ENCODE results near the gene RNF220. TPM values are rescaled to one million over a fixed set of nuclear protein-coding genes. Genes with fewer than 3 reads are reported as not detected.

RNF220 gene
- total RNA-seq, 1 donor: 158 TPM

DNA sequence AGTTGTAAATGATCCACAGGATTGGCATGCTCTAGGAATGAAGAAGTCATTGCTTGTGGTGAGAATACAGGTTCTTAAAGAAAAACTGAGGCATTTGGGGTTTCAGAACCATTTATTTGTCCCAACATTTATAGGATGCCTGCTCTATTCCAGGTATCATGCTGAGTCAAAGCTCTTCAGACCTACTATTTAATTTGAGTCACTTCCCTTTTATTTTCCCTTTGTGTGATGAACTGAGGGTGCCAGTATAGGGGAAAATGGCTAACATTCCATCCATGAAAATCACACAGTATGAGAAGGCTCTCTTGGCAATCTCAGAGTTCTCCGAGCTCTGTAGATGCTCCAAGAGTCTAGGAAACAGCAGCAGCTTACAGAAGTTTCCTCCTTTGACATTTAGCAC, 110.4 kb downstream of the RNF220 start:
- no peak for DNase-seq (ENCODE audit: low read depth in 2 of 3, low spot score in 2 of 3)

DNA sequence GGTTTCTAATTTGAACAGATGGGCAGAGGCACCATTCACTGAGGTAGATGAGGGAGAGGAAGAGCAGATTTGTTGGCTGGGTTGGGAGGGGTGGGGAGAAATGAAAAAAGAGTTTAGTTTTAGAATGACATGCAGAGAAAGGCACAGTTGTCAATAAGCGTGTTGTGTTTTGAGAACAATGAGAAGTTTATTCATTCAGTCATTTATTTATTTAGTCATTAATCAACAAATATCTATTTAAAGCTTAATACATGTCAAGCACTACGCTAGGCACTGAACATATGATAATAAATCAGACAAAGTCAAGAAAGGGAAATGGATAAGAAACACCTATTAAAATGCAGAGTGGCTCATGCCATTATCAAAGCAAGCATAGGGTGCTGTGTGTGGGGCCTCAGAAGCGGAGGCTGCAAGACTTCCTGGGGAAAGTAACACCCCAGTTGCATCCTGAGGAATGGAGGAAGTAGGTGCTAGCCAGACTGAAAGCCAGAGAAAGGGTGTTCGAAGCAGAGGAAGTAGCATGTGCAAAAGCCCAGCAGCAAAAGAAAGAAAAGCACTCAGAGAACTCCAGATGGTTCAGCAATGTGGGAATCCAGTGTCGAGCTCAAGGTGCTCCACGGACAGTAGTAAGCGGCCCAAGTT, 114.1 kb downstream of the RNF220 start:
- peak in 1 of 3 donors; percentile 58 for DNase-seq (ENCODE audit: low read depth in 2 of 3, low spot score in 2 of 3)

DNA sequence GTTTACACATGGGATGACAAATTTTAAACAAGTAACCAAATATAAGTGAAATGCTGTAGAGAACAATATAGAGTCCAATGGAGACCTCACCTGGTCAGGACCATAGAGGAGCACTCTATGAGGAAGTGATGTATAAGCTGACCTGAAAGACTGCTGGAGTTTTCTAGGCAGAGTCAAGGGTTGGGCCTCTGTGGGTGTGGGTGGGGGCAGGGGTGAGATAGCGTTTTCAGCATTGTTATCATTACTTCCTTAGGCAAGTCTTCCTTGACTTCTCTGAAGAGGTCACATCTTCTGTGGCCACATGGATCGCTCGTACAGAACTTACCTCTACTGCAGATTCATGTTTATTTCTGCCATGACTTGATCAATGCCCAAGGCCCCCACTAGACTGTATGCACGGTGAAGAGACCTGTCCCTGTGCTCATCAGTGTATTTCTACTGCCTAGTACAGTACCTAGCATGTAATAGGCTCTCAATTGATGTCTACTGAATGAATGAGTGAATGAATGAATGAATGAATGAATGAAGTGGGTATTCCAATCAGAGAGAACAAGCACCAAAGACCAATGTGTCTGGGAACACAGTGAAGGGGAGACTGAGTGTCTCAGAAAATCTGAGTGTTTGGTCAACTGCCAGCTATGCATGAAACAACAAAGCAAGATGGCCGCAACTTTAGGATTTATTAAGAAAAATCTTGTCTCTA, 116.5 kb downstream of the RNF220 start:
- no peak for DNase-seq (ENCODE audit: low read depth in 2 of 3, low spot score in 2 of 3)

DNA sequence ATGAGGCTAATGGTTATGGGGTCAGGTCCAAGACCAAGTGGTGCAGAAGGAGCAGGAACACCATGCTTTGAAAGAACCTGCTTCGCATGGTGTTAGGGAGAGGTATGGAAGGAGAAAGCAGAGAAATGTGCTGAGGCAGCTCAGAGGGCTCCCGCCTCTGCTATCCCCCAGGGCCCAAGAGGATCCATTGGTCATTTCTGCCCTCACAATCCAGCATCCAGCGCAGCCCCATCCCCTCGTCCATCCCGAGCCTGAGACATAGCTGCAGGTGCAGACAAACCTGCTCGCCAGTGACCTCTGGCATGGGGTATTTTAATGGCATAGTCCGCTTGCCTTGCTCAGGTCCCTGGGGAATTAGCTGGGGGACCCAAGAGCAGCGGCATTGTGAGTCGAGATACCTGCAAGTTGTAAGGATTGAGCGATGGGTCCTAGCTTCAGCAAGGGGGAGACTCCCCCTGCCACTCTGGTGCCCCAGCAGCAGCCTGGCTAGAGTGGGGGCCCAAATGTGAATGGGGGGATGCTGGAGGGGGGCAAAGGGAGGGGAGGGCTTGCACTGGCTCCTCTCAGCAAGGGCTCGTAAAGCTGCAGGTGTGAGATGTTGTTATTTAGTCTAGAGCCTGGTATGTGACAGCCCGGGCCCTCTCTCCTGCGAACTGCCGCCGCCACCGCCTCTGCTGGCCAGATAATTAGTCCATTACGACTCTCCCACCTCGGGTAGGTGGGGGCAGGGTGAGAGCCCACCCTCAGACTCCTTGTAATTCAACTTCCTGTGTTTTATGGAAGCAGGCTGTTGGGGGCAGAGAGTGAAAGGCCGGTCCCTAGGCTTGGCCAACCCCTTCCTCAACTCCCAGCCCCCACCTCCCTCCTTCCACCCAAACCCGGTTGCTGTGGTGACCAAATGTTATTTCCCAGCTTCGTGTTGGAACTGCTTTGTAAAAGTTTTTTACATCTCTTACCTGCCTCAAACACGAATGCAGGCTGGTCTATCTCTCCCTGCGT, 118.8 kb downstream of the RNF220 start:
- peak in 2 of 3 donors; percentile 31 to 52 for DNase-seq (ENCODE audit: low read depth in 2 of 3, low spot score in 2 of 3)

DNA sequence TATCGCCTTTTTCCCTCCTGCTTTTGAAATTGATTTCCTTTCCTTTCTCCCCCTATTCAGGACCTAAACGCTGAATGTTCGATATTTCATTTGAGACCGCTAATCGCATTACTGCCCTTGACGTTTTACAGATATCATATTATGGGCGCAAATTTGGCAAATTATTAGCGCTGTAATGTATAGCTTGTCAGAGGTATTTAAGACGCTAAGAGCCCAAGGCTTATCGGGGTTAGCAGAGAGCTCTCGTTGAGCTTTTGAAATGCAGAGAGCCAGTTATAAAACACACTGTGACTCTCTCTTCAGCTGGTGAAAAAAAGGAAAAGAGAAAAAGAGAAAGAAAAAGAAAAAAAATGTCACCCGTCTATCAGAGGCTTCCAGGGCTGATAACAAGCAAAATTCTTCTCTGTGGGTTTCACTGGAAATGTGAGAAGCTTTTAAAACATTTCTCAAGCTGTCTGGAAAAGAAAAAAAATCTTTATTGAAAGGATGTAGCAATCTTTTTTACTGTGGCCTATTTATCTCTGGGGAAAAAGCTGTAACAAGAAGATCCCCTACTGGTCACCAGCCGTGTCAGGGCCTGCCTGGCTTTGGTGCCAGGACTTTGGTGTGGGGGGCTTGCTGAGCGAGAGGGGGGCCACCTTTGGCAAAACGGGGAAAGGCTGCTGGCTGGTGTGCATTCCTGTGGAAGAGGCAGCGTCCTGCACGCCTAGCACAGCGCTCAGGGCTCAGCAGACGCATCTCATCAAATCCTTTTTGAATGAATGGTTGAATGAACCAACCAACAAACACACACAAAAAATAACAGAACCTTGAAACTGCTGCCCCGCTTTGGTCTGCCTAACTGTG, 119.8 kb downstream of the RNF220 start:
- no peak for DNase-seq (ENCODE audit: low read depth in 2 of 3, low spot score in 2 of 3)

DNA sequence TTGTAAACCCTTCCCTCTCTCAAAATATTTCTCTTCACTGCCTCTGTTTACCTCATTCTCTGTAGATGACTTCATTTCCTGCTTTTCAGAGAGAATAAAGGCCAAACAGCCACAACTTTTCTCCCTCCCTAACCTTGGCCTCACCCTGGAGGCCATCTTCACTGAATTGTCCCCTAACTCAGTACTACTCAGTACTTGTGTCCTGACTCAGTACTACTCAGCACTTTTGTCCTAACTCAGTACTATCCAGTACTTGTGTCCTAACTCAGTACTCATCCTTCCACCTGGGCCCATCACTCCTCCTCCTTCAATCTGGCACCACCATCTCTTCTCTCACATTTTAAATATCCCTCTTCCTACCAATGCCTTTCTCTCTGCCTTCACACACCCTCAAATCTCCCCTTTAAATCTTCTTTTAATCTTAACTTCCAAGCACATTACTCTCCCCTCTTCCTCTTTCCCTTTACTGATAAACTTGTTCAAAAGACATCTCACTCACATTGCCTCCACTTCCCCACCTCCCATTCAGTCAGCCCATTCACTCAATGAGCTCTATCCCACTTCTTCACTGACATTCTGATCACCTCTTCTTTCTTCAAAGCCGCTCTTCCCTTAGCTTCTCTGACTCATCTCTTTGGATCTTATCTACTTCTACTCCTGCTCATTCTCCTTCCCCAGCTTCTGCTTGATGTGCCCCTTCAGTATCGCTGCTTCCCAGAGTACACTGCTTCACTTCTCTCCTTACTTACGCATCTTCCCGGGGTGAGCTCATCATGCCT, 121.4 kb downstream of the RNF220 start:
- DNase-seq (ENCODE audit: low read depth in 2 of 3, low spot score in 2 of 3): no peak

DNA sequence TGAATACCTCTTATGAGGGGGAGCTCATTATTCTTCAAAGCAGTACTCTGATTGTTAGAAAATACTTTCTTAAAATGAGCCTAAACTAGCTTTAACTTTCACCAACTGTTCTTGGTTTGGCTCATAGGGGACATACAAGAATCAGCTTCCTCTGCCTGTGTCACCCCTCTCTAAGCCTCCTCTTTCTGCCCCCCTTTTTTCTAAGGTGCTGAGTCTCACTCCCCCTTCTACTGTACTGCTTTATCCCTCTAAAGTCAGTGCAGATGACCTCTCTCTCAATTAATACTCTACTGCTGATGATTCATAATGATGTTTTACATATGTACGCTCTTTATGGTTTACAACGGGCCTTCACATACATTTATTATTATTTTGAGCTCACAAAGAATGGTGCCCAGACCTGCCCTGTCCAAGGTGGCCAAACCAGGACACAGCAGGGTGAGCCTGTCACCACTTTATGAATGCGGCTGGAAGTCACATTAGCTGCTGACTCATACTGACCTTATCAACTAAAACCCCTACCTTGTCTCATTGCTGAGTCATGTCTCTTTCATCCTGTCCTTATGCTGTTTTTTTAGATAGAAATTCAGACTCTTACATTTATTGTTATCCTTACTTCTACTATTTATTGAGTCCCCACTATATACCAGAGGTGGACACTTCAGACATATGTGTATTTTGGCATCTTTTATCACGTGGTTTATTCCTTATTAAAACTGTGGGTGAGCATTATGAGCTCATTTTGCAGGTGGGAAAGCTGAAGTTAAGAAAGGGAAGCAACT, 126.9 kb downstream of the RNF220 start:
- DNase-seq (ENCODE audit: low read depth in 2 of 3, low spot score in 2 of 3): peak in 2 of 3 donors; percentile 60 to 74

DNA sequence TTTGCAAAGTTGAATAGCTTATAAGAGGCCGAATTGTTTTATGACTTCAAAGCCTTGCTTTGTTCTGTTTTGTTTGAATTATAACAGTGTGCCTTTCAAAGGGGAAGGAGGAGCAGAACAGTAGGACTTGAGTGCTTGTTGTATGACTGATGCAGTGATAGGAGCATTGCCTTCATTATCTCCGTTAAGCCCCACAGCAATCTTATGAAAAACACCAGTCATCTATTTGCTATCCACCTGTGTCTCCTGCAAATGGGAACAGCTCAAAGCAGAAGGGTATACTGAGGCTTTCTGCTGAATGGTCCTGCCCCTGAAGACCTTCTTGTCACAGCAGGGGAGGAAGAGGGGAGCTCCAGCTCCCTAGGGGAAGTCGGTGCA, 127.5 kb downstream of the RNF220 start:
- no peak for DNase-seq (ENCODE audit: low read depth in 2 of 3, low spot score in 2 of 3)

DNA sequence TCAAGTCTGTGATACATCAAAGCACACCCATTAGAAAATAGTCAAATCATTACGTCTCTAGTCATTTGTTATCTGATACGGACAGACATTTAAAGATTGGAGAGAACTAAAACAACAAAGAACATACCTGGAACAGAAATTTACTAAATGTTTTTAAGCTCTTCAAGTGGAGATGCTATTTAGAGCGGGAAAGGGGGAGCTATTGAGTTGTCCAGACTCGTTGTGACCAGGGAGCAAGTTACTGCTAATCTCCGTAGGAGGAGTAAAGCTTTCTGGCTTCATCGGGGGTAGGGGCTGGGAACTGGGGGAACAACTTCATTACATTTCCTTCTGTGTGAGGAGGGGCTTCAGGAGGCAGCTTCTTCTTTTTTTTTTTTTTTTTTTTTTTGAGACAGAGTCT, 129.7 kb downstream of the RNF220 start:
- DNase-seq (ENCODE audit: low read depth in 2 of 3, low spot score in 2 of 3): no peak

DNA sequence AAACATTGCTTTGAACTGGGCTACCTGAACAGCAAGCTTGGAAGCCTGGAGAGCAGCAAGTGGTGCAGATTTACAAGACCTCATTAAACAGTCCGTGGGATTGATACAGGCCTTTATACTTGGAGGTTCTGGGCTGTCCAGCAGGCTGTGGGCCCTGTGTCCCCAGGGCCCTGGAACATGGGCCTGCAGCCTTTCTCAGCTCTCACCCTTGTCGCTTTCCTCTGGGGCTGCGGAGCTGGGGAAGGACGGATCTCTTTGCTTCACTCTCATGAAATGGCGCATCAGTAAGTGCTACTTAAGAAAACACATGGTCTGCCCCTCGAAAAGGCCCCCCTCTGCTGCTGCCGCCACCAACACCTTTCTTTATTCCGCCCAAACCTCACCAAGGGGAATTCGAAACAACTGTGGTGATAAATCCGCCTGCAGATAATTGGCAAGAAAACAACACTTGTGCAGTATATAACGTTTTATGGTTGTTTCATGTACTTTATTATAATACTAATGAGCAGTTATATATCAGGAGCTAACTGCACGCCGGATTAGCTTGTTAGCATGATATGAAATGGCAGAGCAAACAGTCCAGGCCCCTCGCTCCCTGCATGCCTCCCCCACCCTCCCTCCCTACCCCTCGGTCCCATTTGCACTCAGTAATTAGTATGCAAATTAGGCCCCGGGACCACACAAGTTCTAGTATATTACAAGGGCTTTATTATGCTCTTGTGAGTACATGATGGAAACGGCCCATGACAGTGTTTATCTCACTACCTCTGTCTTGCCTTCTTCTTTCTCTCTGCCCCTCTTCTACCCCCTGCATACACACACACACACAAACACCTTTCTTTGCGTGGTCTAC, 131.5 kb downstream of the RNF220 start:
- DNase-seq (ENCODE audit: low read depth in 2 of 3, low spot score in 2 of 3): no peak

DNA sequence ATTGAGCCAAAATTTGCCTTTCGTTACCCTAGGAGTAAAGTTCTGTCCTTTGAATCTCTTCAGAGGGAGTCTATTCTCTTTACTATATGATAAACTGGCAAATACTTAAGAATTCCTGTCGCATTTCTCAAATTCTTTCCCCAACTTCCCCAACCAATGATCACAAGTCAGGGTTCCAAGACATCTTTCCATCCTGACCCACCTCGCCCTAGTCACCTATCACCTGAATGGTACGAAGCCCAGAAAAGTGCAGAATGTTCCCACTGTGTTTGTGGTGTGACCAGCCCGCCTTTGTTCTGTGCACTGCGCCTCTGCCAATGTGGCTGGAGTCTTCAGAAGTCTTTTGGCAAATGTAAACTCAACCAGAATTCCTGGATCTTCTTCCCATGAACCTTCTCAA, 132.5 kb downstream of the RNF220 start:
- no peak for DNase-seq (ENCODE audit: low read depth in 2 of 3, low spot score in 2 of 3)

DNA sequence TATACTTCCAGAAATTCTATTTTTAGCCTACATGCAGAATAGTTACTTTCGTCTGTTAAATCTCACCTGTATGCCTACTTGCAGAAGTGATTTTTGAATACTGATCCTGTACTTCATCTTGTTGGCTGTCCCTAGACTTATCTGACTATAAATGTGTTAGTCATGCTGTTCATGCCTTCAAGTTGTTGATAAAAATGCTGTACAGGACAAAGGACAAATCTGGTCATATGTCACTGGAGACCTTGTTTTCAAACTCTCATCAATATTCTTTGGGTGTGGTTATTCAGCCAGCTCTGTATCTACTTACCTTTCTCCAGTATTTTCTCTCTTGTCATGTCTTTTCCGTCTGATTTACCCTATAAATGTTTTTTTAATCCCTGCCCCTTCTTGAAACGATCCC, 132.9 kb downstream of the RNF220 start:
- DNase-seq (ENCODE audit: low read depth in 2 of 3, low spot score in 2 of 3): no peak

DNA sequence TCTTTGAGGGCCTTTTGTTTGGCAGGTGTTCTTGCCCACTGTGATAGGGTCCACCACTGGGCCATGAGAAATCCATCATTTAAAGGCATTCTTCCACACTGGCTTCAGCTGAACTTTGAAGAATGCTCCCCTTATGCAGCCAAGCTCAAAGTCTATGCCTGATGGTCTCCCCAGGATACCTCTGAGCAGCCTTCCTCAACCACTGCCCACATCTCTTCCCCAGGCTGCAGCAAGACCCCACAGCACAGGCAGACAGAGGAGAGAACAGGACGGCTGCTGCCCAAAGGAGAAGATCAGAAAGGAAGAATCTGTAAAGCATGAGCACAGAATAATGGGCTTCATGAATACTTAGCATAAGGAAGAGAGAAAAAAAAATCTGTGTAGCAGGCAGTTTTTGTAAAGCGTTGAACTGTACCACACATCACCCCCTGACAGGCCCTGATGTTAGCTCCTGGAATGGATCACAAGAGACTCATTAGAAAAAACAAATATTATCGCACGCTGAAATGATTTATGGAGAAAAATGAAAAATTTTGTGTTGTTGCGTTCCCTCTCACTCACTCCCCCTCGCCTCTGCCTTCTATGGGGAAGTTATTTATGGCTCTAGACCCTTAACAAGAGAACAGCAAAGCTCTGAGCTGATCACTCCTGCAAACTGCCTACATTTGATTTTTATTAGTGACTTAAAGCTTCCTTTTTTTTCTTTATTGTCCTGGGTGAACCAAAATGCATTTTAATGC, 135.1 kb downstream of the RNF220 start:
- DNase-seq (ENCODE audit: low read depth in 2 of 3, low spot score in 2 of 3): peak in 1 of 3 donors; percentile 15

DNA sequence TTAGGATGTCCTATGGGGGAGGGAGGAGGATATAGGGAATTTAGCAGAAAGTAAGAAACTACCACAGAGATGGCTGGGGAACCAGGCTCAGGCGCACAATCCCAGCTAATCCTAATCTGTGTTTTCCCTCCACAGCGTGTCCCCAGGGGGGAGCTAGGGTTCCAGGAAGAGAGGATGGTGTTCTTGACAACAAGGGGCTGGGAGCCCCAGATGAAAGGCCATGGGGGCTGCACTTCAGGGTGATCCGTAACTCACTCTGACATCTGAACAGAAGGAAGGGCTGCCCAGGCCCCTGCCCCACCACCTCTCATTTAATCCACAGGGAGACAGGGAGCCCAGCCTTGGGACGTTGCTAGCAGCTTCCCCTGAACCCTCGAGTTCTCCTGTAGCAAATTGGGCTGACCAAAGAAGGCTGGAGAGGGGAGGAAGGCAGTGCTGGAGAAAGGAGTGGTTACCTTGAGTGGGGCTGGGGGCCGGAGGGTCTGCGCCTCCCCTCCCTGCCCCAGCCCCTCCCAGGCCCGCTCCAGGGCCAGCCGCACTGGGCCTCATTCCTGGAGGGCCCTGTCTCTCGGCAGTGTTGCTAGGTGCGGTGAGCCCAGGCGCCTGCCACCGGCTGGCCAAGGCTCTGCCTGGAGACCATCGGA, 137.5 kb downstream of the RNF220 start:
- no peak for DNase-seq (ENCODE audit: low read depth in 2 of 3, low spot score in 2 of 3)

DNA sequence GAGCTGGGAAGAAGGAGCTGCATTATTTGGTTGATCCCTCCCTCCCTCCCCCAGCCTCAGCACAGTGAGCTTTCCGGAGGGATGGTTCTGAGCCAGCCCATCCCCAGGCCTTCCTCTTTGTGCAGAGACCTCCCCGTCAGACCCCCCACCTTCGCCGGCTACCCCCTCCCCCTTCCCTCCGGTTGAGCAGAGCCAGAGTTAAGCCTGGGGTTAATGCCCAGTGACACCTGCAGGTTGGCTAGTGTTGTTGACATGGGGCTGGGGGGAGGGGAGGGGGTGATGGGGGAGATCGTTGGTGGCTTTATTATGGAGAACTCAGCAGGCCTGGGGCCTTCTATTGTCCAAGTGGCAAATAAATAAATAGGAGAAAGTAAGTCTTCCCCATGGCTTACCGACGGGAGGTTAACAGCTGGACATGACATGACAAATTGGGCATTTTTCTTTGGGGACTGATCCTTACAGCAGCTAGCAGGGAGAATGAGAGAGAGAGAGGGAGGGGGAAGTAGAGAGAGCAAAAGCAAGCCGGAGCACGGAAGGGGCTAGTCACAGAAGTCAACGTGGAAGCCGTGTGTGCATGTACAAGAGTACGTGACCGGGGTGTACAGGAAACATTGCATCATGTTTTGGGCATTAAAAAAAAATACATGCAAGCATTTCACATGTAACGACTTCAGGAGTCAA, 138.1 kb downstream of the RNF220 start:
- peak in 2 of 3 donors; percentile 84 to 86 for DNase-seq (ENCODE audit: low read depth in 2 of 3, low spot score in 2 of 3)

DNA sequence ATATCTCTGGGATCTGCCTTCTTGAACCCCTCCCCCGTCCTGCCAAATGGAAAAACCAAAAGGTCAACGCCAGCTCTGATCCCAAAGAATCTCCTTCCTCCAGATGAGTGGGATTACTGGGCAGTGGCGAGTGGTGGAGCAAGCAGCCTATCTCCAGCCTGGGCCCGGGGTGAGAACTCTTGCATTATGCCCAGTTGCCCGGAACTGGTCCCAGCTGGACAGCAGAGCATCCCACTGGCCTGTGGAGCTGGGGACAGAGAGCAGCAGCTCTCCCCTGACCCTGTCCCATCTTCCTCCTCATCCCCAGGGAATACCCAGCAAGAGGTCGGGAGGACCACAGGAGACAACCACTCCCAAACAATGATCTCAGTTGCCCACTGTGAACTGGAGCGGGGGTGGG, 138.7 kb downstream of the RNF220 start:
- DNase-seq (ENCODE audit: low read depth in 2 of 3, low spot score in 2 of 3): no peak

Data from hematopoietic multipotent progenitor cell (in vitro differentiated cells).